NAMALWA (cell line): ENCODE results near the gene CACNA1E.

Source experiments
- DNase-seq: peaks from one replicate; pipeline ENCODE4 v3.0.0-alpha.2; 2015; ENCODE audit warnings: low spot score

CACNA1E gene

GRCh38 chr1:181768930-181769280, 285.6 kb downstream of the CACNA1E start:
- no peak for DNase-seq

GRCh38 chr1:181769846-181770245, 286.5 kb downstream of the CACNA1E start:
- DNase-seq: no peak

- DNase-seq: no peak
Measured at GRCh38 chr1:181772714-181773113, 289.4 kb downstream of the CACNA1E start.

GRCh38 chr1:181776044-181776443, 292.7 kb downstream of the CACNA1E start:
- no peak for DNase-seq

- DNase-seq: no peak
Measured at GRCh38 chr1:181777286-181777685, 294.0 kb downstream of the CACNA1E start.

GRCh38 chr1:181777812-181778211, 294.5 kb downstream of the CACNA1E start:
- no peak for DNase-seq

GRCh38 chr1:181778640-181779260, 295.4 kb downstream of the CACNA1E start:
- no peak for DNase-seq

GRCh38 chr1:181779343-181779742, 296.0 kb downstream of the CACNA1E start:
- DNase-seq: no peak

- DNase-seq: no peak
Measured at GRCh38 chr1:181783208-181783607, 299.9 kb downstream of the CACNA1E start.

- no peak for DNase-seq
Measured at GRCh38 chr1:181784039-181784683, 300.8 kb downstream of the CACNA1E start.

GRCh38 chr1:181789395-181789794, 306.1 kb downstream of the CACNA1E start:
- no peak for DNase-seq

GRCh38 chr1:181791721-181792120, 308.4 kb downstream of the CACNA1E start:
- DNase-seq: no peak

- no peak for DNase-seq
Measured at GRCh38 chr1:181793831-181794230, 310.5 kb downstream of the CACNA1E start.

- DNase-seq: no peak
Measured at GRCh38 chr1:181794332-181794731, 311.0 kb downstream of the CACNA1E start.

GRCh38 chr1:181798191-181798926, 315.0 kb downstream of the CACNA1E start:
- no peak for DNase-seq

- DNase-seq: no peak
Measured at GRCh38 chr1:181801617-181802016, 318.3 kb downstream of the CACNA1E start.

GRCh38 chr1:181802466-181802865, 319.1 kb downstream of the CACNA1E start:
- no peak for DNase-seq

GRCh38 chr1:181803421-181803820, 320.1 kb downstream of the CACNA1E start:
- no peak for DNase-seq

GRCh38 chr1:181804989-181805388, 321.7 kb downstream of the CACNA1E start:
- DNase-seq: no peak

- no peak for DNase-seq
Measured at GRCh38 chr1:181806746-181807145, 323.4 kb downstream of the CACNA1E start.

- no peak for DNase-seq
Measured at GRCh38 chr1:181807251-181807650, 323.9 kb downstream of the CACNA1E start.

- no peak for DNase-seq
Measured at GRCh38 chr1:181809991-181810545, 326.8 kb downstream of the CACNA1E start.

- no peak for DNase-seq
Measured at GRCh38 chr1:181812208-181812607, 328.9 kb downstream of the CACNA1E start.
